Uterus (tissue), 2 donors: ENCODE measurements around the gene TNPO3.

ENCODE experiments used
- CTCF ChIP-seq, 4 experiments: fragments of 200-600 bp in 2 of 4; fragments of 450-650 bp in 2 of 4; sonication (generic) in 2 of 4; IDR thresholded peaks; one replicate each; pipeline ENCODE4 v1.5.1; 2016 to 2019; ENCODE audit warnings: antibody characterized with exemption in 4 of 4, mild to moderate bottlenecking in 2 of 4, moderate library complexity in 1 of 4
- POLR2A ChIP-seq, 2 donors: fragments of 450-650 bp; IDR thresholded peaks; one replicate each; pipeline ENCODE4 v1.6.1; 2016; ENCODE audit warnings: antibody characterized with exemption in 2 of 2, mild to moderate bottlenecking in 1 of 2, moderate library complexity in 1 of 2

- TF ChIP-seq CTCF (IDR thresholded peaks at IDR 0.05) (no peak), POLR2A (IDR thresholded peaks at IDR 0.05) (no peak)
These were observed 30.1 kb upstream of the TNPO3 start for GRCh38 chr7:129084801-129085551.
